GM13976 (cell line): Measurements from ENCODE around the gene CEP41.

ENCODE experiments used
- DNase-seq: peaks from one replicate; pipeline ENCODE4 v3.0.0; 2012; ENCODE audit warnings: low spot score
- in situ Hi-C: fragments of 300-500 bp; cut with MboI; formaldehyde crosslinking; loops from one replicate; pipeline ENCODE4 v1.12.0; 2022; ENCODE audit warnings: low sequenced_read_pairs, mixed read lengths, inconsistent platforms; ENCODE audit not compliant: unreplicated experiment
- TF ChIP-seq, protein P1 (sequence below): IDR thresholded peaks from 2 replicates; pipeline ENCODE4 v1.5.1; 2012; ENCODE audit warnings: borderline replicate concordance, mild to moderate bottlenecking; ENCODE audit not compliant: insufficient read depth; ENCODE audit errors: extremely low read depth, missing control alignments, control extremely low read depth

CEP41 gene

DNA sequence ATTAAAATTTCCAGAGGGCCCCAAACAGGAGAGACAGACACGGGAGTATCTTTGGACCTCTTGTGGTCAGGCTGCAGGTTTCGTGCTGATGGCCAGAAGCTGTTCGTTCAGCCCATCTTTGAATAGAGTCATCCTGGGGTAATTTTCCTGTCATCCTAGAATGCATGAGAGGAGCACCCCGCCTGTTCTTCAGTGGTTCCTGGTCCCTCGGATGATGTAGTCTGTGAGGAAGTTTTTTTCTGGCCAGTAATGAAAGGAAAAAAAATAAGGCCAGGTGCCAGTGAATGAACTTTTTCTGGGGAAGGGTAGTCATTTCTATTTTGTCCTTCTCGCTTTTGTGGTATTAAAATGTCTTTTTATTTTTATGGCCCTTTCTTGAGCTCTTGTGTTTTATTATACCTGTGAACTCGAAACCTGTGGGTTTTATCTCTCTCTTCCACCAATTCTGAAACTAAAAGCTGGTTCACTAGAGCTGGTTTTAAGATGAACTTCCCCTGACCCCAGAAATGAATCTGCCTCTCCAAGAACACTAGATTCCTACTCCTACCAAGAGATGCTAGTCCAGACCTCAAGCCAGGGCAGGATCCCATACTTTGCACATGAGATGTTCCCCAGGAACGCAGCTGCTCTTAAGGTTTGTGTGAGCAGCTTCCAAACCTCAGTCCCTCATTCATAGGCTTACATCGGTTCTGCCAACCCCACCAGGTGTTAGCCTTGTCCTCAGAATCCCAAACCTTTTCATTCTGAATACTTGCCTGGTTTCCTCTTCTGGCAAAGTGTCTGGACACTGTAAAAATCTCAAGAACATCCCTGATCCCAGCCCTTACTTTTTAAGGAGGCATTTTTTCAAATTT is 35.7 kb upstream of the CEP41 start:
- in situ Hi-C loops: loop anchor here (25.0 kb wide), 1 partner anchor 414 kb away; the partner anchor contains the start of genes KLHDC10 and ZC3HC1
- DNase-seq: no peak
- TF ChIP-seq, protein P1, sequence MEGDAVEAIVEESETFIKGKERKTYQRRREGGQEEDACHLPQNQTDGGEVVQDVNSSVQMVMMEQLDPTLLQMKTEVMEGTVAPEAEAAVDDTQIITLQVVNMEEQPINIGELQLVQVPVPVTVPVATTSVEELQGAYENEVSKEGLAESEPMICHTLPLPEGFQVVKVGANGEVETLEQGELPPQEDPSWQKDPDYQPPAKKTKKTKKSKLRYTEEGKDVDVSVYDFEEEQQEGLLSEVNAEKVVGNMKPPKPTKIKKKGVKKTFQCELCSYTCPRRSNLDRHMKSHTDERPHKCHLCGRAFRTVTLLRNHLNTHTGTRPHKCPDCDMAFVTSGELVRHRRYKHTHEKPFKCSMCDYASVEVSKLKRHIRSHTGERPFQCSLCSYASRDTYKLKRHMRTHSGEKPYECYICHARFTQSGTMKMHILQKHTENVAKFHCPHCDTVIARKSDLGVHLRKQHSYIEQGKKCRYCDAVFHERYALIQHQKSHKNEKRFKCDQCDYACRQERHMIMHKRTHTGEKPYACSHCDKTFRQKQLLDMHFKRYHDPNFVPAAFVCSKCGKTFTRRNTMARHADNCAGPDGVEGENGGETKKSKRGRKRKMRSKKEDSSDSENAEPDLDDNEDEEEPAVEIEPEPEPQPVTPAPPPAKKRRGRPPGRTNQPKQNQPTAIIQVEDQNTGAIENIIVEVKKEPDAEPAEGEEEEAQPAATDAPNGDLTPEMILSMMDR: no peak

DNA sequence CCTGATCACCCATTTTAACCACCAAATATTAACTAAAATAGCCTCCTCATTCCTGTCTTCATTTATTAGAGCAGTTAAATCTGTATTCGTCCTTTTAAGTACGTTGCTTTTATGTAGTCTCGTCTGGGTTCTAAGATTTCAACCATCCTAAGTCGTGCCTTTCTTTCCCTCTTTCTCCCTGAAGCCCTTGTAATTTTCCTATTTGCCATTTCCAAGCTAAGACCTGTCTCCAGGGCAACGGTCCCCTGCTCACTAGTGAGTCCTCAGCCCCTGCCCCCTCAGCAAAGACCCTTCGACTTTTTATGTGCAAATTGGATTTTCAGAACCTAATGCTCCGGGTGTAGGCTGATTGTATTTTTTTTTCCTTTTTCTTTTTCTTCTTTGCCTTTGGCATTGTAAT is 35.0 kb upstream of the CEP41 start:
- in situ Hi-C loops: loop anchor here (25.0 kb wide), 1 partner anchor 413 kb away; the partner anchor contains the start of genes KLHDC10 and ZC3HC1
- DNase-seq: no peak
- TF ChIP-seq, protein P1: no peak

DNA sequence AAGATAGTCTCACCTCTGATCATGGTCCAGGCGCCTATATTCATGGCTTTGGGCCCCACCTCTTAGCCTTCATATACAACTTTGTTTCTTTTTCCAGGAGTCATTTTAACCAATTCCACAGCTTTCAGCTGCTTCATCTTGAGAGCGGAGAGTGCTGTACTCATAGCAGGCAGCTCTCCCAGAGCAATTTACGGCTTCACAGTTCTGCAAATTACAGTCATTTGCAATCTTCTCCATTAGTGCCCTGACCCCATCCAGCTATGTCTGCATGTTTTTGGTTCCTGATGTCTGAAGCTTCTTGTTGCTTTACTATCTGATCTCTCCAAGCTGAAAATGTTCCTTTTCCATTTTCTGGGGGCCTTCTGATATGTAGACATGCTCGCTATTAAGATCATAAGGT is 33.1 kb upstream of the CEP41 start:
- no peak for DNase-seq
- TF ChIP-seq, protein P1: no peak
- in situ Hi-C loops: no loop called here

DNA sequence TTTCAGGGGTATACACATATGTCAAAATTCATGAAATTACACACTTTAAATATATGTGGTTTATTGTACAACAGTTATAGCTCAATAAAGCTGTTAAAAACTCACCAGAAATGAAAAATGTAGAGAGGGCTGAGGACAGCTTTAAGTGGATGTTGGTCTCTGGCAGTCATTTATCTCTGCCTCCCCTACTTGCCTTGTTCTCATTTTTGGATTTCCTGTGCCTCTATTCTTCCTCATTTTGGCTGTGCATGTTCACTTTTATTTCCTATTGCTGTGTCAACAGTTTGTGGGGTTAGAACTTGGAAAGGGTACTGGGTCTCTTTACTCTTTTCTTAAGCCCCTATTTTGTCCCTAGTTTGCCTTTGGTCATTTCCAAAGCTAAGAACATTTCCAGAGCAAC is 32.5 kb upstream of the CEP41 start:
- in situ Hi-C loops: no loop called here
- TF ChIP-seq, protein P1: no peak
- DNase-seq: no peak

DNA sequence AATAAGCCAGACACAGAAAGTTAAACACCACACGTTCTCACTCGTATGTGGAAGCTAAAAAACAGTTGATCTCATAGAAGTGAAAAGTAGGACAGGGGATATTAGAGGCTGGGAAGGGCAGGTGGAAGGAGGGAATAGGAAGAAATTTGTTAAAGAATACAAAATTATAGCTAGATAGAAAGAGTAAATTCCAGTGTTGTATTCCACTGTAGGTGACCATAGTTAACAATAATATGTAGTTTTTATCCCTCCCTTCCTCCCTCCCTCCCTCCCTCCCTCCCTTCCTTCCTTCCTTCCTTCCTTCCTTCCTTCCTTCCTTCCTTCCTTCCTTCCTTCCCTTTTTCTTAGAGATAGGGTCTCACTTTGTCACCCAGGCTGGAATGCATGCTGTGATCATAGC is 31.2 kb upstream of the CEP41 start:
- in situ Hi-C loops: no loop called here
- DNase-seq: no peak

DNA sequence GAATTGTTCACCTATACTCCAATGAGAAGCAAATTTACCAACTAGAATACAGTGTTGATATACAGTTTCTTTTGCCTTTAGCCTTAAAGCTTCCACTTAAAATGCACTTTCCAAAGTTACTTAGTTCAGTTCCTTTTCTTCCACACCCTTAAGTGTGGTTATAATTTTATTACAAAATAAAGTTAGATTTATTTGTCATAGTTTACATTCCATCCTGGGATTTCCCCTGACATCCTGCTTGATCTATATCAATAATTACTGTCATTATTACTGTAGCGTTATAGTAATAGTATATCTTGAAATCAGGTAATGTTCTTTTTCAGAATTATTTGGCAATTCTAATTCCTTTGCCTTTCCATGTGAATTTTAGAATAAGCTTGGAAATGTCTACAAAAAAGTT is 27.8 kb upstream of the CEP41 start:
- in situ Hi-C loops: no loop called here
- no peak for DNase-seq
- TF ChIP-seq, protein P1: no peak

More for the DNA sequence above, 31.2 kb upstream of the CEP41 start:
- TF ChIP-seq, protein P1: no peak
